Activated CD4-positive, alpha-beta memory T cell treated with anti-CD3 and anti-CD28 coated beads for 36 hours (primary cell): ENCODE data around the gene PAX2. TPM values are rescaled to one million over a fixed set of nuclear protein-coding genes. Genes with fewer than 3 reads are reported as not detected.
A peak's percentile ranks its signal among the peaks of the same experiment; 100 is the strongest.

Source experiments
- CTCF ChIA-PET: fragments of 350-600 bp; sonication (Branson Sonifier 250); formaldehyde crosslinking; loops from one replicate; lab custom pipeline; 2021; ENCODE audit warnings: antibody characterized with exemption, inconsistent platforms; lab: Charles Lee
- POLR2A ChIA-PET: fragments of 350-600 bp; sonication (Branson Sonifier 250); formaldehyde crosslinking; loops from one replicate; lab custom pipeline; 2021; ENCODE audit warnings: antibody characterized with exemption; lab: Charles Lee
- DNase-seq: peaks from one replicate; pipeline ENCODE4 v3.0.0-alpha.2; 2020
- H3K27ac Mint-ChIP-seq: one replicate; pipeline ENCODE4 v1.8.0; 2021; ENCODE audit warnings: mixed read lengths
- H3K27me3 Mint-ChIP-seq: one replicate; pipeline ENCODE4 v1.8.0; 2021; ENCODE audit warnings: mixed read lengths
- H3K36me3 Mint-ChIP-seq: one replicate; pipeline ENCODE4 v1.8.0; 2021; ENCODE audit warnings: mixed read lengths
- H3K4me1 Mint-ChIP-seq: one replicate; pipeline ENCODE4 v1.8.0; 2021; ENCODE audit warnings: low read depth, mixed read lengths
- H3K4me3 Mint-ChIP-seq: one replicate; pipeline ENCODE4 v1.8.0; 2021; ENCODE audit warnings: mild to moderate bottlenecking, mixed read lengths
- H3K9me3 Mint-ChIP-seq: one replicate; pipeline ENCODE4 v1.8.0; 2021; ENCODE audit warnings: mixed read lengths
- intact Hi-C: fragments of 100-400 bp; cut with micrococcal nuclease; formaldehyde crosslinking; loops from one replicate; pipeline ENCODE4 v1.15.1; 2023
- total RNA-seq, 2 experiments: library from RNA; stranded (reverse); gene quantifications; one replicate each; pipeline ENCODE4 v1.2.3, GENCODE V29; 2021

Gene PAX2
- total RNA-seq, 2 experiments from 2014 or later = not detected

DNA sequence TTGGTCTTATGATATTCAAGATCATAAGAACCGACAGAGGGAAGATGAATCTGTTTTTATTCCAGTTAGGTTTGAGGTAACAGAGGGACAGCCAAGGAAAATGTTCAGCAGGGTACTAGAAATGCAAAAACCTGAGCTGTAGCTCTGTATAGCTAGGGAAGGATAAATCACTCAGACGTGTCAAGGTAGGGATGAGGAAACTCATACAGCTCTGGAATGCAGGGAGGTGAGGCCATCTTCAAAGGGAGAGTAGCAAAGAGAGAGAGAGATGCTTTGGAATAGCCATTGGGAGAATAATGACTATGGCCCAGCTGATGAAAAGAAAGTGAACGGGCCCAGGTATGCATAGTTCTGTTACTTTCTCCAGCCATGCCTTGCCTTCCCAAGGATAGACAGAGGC lies 77.8 kb downstream of the PAX2 start:
- Mint-ChIP-seq H3K36me3 (no peaks in the 10 kb centered on the region), H3K9me3 (no peaks in the 10 kb centered on the region), H3K27ac (no peak overlapping the region), H3K4me1 (peaks cover 5% of the 10 kb centered on the region), H3K27me3 (peaks cover 54% of the 10 kb centered on the region), H3K4me3 (no peak overlapping the region)
- POLR2A ChIA-PET = no interaction called here
- DNase-seq = no peak
- CTCF ChIA-PET = interaction anchor here (1.4 kb wide), 1 partner anchor 49 kb away, joined by 4 read pairs; no protein-coding TSS in a partner anchor
- intact Hi-C loops = no loop called here

DNA sequence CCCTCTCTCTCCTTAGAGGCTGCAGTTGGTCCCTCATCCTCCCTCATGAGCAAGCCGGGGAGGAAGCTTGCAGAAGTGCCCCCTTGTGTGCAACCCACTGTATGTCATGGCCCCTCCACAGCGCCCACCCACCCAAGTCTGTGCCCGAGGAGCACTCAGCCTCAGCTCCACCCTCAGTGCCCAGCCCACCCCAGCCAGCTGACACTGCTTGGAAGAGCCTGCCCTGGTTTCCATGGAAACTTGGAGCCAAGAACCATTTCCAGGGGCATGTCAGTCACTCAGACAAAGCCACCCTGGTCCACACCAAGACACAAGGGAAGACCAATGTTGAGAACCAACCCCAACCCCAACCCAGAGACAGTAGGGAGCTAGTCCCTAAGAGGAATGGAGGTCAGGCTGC lies 79.5 kb downstream of the PAX2 start:
- Mint-ChIP-seq H3K36me3 (no peaks in the 10 kb centered on the region), H3K4me3 (no peak overlapping the region), H3K9me3 (no peaks in the 10 kb centered on the region), H3K4me1 (peaks cover 16% of the 10 kb centered on the region), H3K27me3 (peaks cover 61% of the 10 kb centered on the region), H3K27ac (no peak overlapping the region)
- ChIA-PET CTCF (interaction anchor here (1.0 to 1.4 kb wide), 3 partner anchors 47 to 80 kb away, joined by 3 to 4 read pairs (median 3); no protein-coding TSS in a partner anchor), POLR2A (no interaction called here)
- DNase-seq = no peak
- intact Hi-C loops = loop anchor here (5.0 kb wide), 1 partner anchor 83 kb away; no protein-coding TSS in a partner anchor

DNA sequence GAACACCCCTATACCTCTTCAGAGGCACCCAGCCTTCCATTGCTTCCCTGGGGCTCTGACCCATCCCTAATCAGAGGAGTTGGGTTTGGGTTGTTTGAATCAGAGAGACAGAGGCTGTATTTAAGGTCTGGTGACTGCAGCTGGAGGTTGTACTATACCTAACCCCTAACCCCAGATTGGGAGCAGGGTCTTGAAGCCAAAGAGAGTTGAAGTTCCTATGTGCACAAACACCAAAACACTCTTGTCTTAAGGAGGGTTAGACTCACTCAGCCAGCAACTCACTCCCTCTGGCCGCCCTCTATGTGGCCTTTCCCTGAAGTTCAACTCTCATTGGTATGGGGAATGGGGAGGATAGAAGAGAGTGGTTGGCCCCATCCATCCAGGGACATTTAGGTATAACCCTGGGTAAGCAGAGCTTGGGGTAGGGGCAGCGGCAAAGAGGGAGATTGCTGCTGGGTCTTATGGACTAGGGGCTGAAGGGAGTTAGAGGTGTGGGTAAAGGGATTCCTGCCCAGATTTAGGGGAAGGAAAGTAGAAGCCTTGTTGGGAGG lies 80.0 kb downstream of the PAX2 start:
- H3K27me3 Mint-ChIP-seq = peaks cover 64% of the 10 kb centered on the region
- peak overlapping the region; percentile 9 for H3K4me3 Mint-ChIP-seq
- no peaks in the 10 kb centered on the region for H3K36me3 Mint-ChIP-seq
- H3K9me3 Mint-ChIP-seq = no peaks in the 10 kb centered on the region
- H3K4me1 Mint-ChIP-seq = peaks cover 21% of the 10 kb centered on the region
- ChIA-PET POLR2A (no interaction called here), CTCF (interaction anchor here (0.9 to 1.3 kb wide), 3 partner anchors 14 to 308 kb away, joined by 3 read pairs; no protein-coding TSS in a partner anchor)
- H3K27ac Mint-ChIP-seq = no peak overlapping the region
- no peak for DNase-seq
- intact Hi-C loops = loop anchor here (5.0 kb wide), 1 partner anchor 83 kb away; no protein-coding TSS in a partner anchor

DNA sequence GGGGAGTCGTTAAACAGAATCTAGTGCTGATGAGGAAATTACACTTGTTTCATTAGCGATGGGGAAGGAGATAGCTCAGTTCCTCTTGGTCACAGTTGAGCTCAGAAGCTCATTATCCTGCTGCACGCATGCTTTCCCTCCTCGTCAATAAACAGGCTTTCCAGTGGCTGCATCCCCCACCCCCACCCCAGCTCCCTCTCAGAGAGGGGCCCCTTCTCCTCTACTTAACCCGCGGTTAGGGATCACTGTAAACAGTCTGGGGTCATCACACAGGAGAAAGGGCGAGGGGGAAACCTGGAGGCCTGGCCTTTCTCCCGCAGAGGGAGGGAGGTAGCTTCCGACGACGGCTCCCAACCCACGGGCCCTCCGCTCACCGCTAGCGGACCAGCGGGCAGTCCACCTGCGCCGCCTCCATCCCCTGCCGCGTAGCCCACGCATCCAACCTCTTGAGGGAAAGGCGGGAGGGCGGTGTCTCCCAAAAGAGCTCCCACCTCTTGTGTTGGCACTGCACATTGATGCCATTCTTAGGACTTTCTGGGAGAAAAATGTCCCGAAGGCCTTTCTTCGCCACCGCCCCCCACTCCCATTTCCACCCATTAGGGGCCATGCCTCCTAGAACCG lies 80.8 kb downstream of the PAX2 start:
- intact Hi-C loops = loop anchor here (2.0 to 5.0 kb wide), 2 partner anchors 47 to 84 kb away; no protein-coding TSS in a partner anchor
- Mint-ChIP-seq H3K27me3 (peaks cover 68% of the 10 kb centered on the region), H3K9me3 (no peaks in the 10 kb centered on the region), H3K36me3 (no peaks in the 10 kb centered on the region), H3K27ac (no peak overlapping the region), H3K4me3 (no peak overlapping the region), H3K4me1 (peaks cover 21% of the 10 kb centered on the region)
- no peak for DNase-seq
- ChIA-PET CTCF (interaction anchor here (0.9 to 1.3 kb wide), 3 partner anchors 13 to 308 kb away, joined by 3 read pairs; no protein-coding TSS in a partner anchor), POLR2A (no interaction called here)

DNA sequence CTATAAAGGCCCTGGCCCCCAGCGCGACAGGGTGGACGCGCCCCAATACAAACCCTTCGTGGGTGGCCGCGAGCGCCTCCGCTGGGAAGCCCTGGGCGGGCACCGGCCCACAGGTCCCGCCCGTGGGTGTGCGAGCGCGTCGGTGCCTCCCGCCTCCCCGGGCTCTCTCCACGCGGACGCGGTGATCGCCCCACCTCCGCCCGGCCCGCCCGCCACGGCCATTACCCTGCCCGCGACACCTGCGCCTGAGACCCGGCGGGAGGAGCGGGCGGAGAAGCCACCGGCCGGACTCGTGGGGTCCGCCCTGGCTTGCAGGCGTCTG lies 81.2 kb downstream of the PAX2 start:
- intact Hi-C loops = loop anchor here (2.0 to 5.0 kb wide), 2 partner anchors 46 to 84 kb away; no protein-coding TSS in a partner anchor
- peak overlapping the region; percentile 62 for H3K4me3 Mint-ChIP-seq
- DNase-seq = no peak
- CTCF ChIA-PET = interaction anchor here (1.3 kb wide), 1 partner anchor 309 kb away, joined by 3 read pairs; no protein-coding TSS in a partner anchor
- no peak overlapping the region for H3K27ac Mint-ChIP-seq
- peaks cover 70% of the 10 kb centered on the region for H3K27me3 Mint-ChIP-seq
- peaks cover 21% of the 10 kb centered on the region for H3K4me1 Mint-ChIP-seq
- no peaks in the 10 kb centered on the region for H3K36me3 Mint-ChIP-seq
- POLR2A ChIA-PET = no interaction called here
- no peaks in the 10 kb centered on the region for H3K9me3 Mint-ChIP-seq

DNA sequence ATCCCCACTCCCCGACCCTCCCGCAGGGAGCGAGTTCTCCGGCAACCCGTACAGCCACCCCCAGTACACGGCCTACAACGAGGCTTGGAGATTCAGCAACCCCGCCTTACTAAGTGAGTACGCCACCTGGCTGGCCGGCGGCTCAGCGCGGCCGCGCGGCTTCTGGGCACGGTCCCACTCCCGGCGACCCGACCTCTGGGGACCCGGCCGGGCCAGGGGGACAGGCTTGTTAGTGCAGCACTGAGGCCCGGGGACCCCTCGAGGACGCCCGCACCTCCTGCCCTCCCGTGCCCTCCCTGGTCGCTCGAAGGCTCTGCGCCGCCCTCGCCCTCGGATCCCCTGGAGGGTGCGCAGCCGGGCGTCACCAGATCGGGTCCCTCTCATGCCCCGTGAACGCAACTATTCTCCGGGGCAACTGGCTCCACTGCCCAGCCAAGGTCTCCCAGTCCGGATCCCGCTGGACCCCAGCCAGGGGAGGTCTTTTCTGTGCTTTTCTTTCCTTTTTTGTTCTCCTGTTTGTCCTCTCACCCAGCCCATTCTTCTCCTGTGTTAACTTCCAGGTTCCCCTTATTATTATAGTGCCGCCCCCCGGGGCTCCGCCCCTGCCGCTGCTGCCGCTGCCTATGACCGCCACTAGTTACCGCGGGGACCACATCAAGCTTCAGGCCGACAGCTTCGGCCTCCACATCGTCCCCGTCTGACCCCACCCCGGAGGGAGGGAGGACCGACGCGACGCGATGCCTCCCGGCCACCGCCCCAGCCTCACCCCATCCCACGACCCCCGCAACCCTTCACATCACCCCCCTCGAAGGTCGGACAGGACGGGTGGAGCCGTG lies 81.8 kb downstream of the PAX2 start:
- Mint-ChIP-seq H3K9me3 (no peaks in the 10 kb centered on the region), H3K4me1 (peaks cover 21% of the 10 kb centered on the region), H3K4me3 (peak overlapping the region; percentile 67), H3K27me3 (peaks cover 72% of the 10 kb centered on the region), H3K27ac (no peak overlapping the region), H3K36me3 (no peaks in the 10 kb centered on the region)
- intact Hi-C loops = loop anchor here (2.0 to 5.0 kb wide), 2 partner anchors 46 to 85 kb away; no protein-coding TSS in a partner anchor
- CTCF ChIA-PET = interaction anchor here (0.7 to 1.0 kb wide), 2 partner anchors 15 to 83 kb away, joined by 3 read pairs; no protein-coding TSS in a partner anchor
- peak; percentile 52 for DNase-seq
- POLR2A ChIA-PET = no interaction called here

DNA sequence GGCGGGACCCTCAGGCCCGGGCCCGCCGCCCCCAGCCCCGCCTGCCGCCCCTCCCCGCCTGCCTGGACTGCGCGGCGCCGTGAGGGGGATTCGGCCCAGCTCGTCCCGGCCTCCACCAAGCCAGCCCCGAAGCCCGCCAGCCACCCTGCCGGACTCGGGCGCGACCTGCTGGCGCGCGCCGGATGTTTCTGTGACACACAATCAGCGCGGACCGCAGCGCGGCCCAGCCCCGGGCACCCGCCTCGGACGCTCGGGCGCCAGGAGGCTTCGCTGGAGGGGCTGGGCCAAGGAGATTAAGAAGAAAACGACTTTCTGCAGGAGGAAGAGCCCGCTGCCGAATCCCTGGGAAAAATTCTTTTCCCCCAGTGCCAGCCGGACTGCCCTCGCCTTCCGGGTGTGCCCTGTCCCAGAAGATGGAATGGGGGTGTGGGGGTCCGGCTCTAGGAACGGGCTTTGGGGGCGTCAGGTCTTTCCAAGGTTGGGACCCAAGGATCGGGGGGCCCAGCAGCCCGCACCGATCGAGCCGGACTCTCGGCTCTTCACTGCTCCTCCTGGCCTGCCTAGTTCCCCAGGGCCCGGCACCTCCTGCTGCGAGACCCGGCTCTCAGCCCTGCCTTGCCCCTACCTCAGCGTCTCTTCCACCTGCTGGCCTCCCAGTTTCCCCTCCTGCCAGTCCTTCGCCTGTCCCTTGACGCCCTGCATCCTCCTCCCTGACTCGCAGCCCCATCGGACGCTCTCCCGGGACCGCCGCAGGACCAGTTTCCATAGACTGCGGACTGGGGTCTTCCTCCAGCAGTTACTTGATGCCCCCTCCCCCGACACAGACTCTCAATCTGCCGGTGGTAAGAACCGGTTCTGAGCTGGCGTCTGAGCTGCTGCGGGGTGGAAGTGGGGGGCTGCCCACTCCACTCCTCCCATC lies 82.7 kb downstream of the PAX2 start:
- Mint-ChIP-seq H3K27me3 (peaks cover 72% of the 10 kb centered on the region), H3K9me3 (no peaks in the 10 kb centered on the region), H3K4me3 (peak overlapping the region; percentile 67), H3K27ac (no peak overlapping the region), H3K4me1 (peaks cover 21% of the 10 kb centered on the region), H3K36me3 (no peaks in the 10 kb centered on the region)
- peak; percentile 57 for DNase-seq
- ChIA-PET POLR2A (no interaction called here), CTCF (interaction anchor here (0.7 to 1.0 kb wide), 2 partner anchors 14 to 84 kb away, joined by 3 read pairs; no protein-coding TSS in a partner anchor)
- intact Hi-C loops = loop anchor here (1.0 to 5.0 kb wide), 3 partner anchors 19 to 86 kb away; no protein-coding TSS in a partner anchor

DNA sequence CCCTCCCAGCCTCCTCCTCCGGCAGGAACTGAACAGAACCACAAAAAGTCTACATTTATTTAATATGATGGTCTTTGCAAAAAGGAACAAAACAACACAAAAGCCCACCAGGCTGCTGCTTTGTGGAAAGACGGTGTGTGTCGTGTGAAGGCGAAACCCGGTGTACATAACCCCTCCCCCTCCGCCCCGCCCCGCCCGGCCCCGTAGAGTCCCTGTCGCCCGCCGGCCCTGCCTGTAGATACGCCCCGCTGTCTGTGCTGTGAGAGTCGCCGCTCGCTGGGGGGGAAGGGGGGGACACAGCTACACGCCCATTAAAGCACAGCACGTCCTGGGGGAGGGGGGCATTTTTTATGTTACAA lies 83.3 kb downstream of the PAX2 start:
- intact Hi-C loops = loop anchor here (1.0 to 5.0 kb wide), 2 partner anchors 19 to 86 kb away; no protein-coding TSS in a partner anchor
- ChIA-PET CTCF (no interaction called here), POLR2A (no interaction called here)
- H3K27ac Mint-ChIP-seq = no peak overlapping the region
- no peaks in the 10 kb centered on the region for H3K9me3 Mint-ChIP-seq
- peak; percentile 52 for DNase-seq
- peaks cover 21% of the 10 kb centered on the region for H3K4me1 Mint-ChIP-seq
- H3K27me3 Mint-ChIP-seq = peaks cover 71% of the 10 kb centered on the region
- peak overlapping the region; percentile 67 for H3K4me3 Mint-ChIP-seq
- no peaks in the 10 kb centered on the region for H3K36me3 Mint-ChIP-seq

DNA sequence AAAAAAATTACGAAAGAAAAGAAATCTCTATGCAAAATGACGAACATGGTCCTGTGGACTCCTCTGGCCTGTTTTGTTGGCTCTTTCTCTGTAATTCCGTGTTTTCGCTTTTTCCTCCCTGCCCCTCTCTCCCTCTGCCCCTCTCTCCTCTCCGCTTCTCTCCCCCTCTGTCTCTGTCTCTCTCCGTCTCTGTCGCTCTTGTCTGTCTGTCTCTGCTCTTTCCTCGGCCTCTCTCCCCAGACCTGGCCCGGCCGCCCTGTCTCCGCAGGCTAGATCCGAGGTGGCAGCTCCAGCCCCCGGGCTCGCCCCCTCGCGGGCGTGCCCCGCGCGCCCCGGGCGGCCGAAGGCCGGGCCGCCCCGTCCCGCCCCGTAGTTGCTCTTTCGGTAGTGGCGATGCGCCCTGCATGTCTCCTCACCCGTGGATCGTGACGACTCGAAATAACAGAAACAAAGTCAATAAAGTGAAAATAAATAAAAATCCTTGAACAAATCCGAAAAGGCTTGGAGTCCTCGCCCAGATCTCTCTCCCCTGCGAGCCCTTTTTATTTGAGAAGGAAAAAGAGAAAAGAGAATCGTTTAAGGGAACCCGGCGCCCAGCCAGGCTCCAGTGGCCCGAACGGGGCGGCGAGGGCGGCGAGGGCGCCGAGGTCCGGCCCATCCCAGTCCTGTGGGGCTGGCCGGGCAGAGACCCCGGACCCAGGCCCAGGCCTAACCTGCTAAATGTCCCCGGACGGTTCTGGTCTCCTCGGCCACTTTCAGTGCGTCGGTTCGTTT lies 83.9 kb downstream of the PAX2 start:
- Mint-ChIP-seq H3K27ac (no peak overlapping the region), H3K4me3 (peak overlapping the region; percentile 67), H3K36me3 (no peaks in the 10 kb centered on the region), H3K4me1 (peaks cover 21% of the 10 kb centered on the region), H3K27me3 (peaks cover 69% of the 10 kb centered on the region), H3K9me3 (no peaks in the 10 kb centered on the region)
- POLR2A ChIA-PET = no interaction called here
- intact Hi-C loops = loop anchor here (5.0 kb wide), 1 partner anchor 87 kb away; no protein-coding TSS in a partner anchor
- DNase-seq = no peak
- CTCF ChIA-PET = no interaction called here

DNA sequence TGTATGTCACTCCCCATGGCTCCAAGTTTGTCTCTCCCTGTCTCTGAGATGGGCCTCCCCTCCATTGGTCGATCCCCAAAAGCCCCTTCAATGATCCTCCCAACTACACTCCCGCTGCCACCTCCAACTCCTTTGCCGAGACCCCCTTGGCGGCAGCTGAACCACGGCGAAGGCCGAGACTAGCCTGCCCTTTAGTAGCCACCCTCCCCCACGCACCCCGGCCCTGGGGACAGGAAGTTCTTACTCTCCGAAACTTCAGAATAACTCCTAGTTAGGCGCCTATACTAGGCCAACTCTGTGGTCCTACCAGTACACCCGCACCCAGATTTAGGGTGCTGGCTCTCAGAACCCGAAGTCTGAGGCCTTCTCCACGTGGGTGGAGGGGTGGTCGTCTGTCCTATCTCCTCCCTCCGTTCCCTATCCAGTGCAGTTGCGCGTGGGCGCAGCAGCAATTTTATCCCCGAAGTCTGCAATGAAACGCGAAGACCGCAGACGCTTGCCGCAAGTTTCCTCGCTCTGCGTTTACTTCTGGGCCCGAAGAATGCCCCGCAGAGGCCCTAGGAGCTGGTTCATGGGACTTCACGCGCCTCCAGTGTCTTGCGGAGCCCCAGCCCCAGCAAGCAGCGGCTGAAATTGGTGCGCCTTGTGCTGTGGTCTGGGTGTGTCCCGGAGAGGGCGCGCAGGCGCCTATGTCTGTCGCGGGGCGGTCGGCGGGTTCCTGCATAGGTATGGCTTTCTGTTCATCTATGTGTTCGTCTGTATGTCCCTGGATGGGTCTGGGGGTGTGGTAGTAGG lies 84.7 kb downstream of the PAX2 start:
- peaks cover 21% of the 10 kb centered on the region for H3K4me1 Mint-ChIP-seq
- POLR2A ChIA-PET = no interaction called here

More for the DNA sequence above, 84.7 kb downstream of the PAX2 start:
- Mint-ChIP-seq H3K4me3 (peak overlapping the region; percentile 53), H3K27me3 (peaks cover 63% of the 10 kb centered on the region), H3K9me3 (no peaks in the 10 kb centered on the region), H3K27ac (no peak overlapping the region), H3K36me3 (no peaks in the 10 kb centered on the region)
- CTCF ChIA-PET = interaction anchor here (1.1 kb wide), 1 partner anchor 18 kb away, joined by 3 read pairs; no protein-coding TSS in a partner anchor
- intact Hi-C loops = loop anchor here (5.0 kb wide), 1 partner anchor 88 kb away; no protein-coding TSS in a partner anchor
- DNase-seq = peak; percentile 30
